ENCODE results near the gene WNT2B. TPM values are rescaled to one million over a fixed set of nuclear protein-coding genes. Genes with fewer than 3 reads are reported as not detected.

WNT2B gene
- total and polyA plus RNA-seq, 2 donors (not counting 1 experiment from before 2014, with no cell fraction given), result 0.54 to 5.2 TPM

- peak; percentile 76 for ATAC-seq (ENCODE audit: low read depth)
- Mint-ChIP-seq H3K27me3 (peaks cover 68% of the 10 kb centered on the region), H3K27ac (no peak overlapping the region), H3K4me1 (peaks cover 43% of the 10 kb centered on the region), H3K9me3 (ENCODE audit: insufficient read depth) (no peaks in the 10 kb centered on the region), H3K4me3 (peak overlapping the region; percentile 86)
- Histone ChIP-seq H4K20me1 (ENCODE audit: control insufficient read depth, insufficient read depth, low read length, poor library complexity, severe bottlenecking) (no peaks in the 10 kb centered on the region), H3K27ac (ENCODE audit: low read length in 2 of 2) (no peak overlapping the region), H3K79me2 (ENCODE audit: control insufficient read depth, insufficient read depth, low read length) (no peaks in the 10 kb centered on the region), H3K9me3 (ENCODE audit: control extremely low read depth in 1 of 3, control insufficient read depth in 2 of 3, insufficient read depth in 1 of 3, low read length in 2 of 3) (peaks cover 0 to under 1% (median 0%) of the 10 kb centered on the region in 3 donors), H3K36me3 (replicated peaks in 1 of 2; ENCODE audit: control extremely low read depth in 1 of 2, control insufficient read depth in 1 of 2, extremely low read depth in 1 of 2, insufficient read depth in 2 of 2, low read length in 1 of 2) (no peaks in the 10 kb centered on the region), H3K27me3 (replicated peaks in 1 of 4; ENCODE audit: control extremely low read depth in 1 of 4, control insufficient read depth in 3 of 4, insufficient read depth in 4 of 4, low read length in 3 of 4) (peaks cover 0 to 69% (median 31%) of the 10 kb centered on the region in 4 experiments), H3K4me3 (ENCODE audit: control extremely low read depth in 1 of 5, extremely low read depth in 1 of 5, insufficient read depth in 1 of 5, low read depth in 2 of 5, low read length in 4 of 5) (peak overlapping the region in 4 of 5 experiments; percentile 22 to 61 (median 54)), H2AFZ (ENCODE audit: insufficient read depth, low read depth, low read length, poor library complexity, severe bottlenecking) (peak overlapping the region; percentile 84), H3K9ac (ENCODE audit: low read length) (peak overlapping the region; percentile 64), H3K4me2 (replicated peaks; ENCODE audit: low read depth, low read length, poor library complexity, severe bottlenecking) (peak overlapping the region; percentile 84), H3K4me1 (ENCODE audit: control insufficient read depth in 2 of 2, insufficient read depth in 2 of 2, low read length in 2 of 2) (peaks cover 35 to 43% of the 10 kb centered on the region in 2 donors)
- intact Hi-C loops (cut with micrococcal nuclease), result loop anchor here (1.0 to 10.0 kb wide), 4 partner anchors 35 to 205 kb away; partner anchors contain the start of genes MOV10 and RHOC
- TF ChIP-seq, protein P1, sequence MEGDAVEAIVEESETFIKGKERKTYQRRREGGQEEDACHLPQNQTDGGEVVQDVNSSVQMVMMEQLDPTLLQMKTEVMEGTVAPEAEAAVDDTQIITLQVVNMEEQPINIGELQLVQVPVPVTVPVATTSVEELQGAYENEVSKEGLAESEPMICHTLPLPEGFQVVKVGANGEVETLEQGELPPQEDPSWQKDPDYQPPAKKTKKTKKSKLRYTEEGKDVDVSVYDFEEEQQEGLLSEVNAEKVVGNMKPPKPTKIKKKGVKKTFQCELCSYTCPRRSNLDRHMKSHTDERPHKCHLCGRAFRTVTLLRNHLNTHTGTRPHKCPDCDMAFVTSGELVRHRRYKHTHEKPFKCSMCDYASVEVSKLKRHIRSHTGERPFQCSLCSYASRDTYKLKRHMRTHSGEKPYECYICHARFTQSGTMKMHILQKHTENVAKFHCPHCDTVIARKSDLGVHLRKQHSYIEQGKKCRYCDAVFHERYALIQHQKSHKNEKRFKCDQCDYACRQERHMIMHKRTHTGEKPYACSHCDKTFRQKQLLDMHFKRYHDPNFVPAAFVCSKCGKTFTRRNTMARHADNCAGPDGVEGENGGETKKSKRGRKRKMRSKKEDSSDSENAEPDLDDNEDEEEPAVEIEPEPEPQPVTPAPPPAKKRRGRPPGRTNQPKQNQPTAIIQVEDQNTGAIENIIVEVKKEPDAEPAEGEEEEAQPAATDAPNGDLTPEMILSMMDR (IDR thresholded peaks at IDR 0.05), result peak; percentile 63
- TF ChIP-seq EZH2 (IDR thresholded peaks at IDR 0.05; ENCODE audit: borderline replicate concordance, insufficient read depth, low read depth, low read length, poor library complexity, severe bottlenecking), result no peak
- CTCF ChIA-PET, result interaction anchor here (0.6 to 2.7 kb wide), 43 partner anchors 9 to 1449 kb away, joined by 3 to 33 read pairs (median 5); partner anchors contain the start of genes CTTNBP2NL, MOV10, PPM1J and RHOC
- under 1% methylated on average over 57 of the region's 65 CpGs for WGBS (ENCODE audit: insufficient coverage)
- POLR2A ChIA-PET, result interaction anchor here (0.5 to 0.6 kb wide), 2 partner anchors 103 to 183 kb away, joined by 3 to 4 read pairs; no protein-coding TSS in a partner anchor
- DNase-seq, result peak; percentile 72
Measured at GRCh38 chr1:112501810-112502641, 6.7 kb upstream of the WNT2B start.
